HEK293 (cell line): Measurements from ENCODE around the gene REN.

ENCODE experiments used
- TCF7L2 ChIP-seq: IDR thresholded peaks from 2 replicates; pipeline ENCODE4 v1.6.1; 2011; ENCODE audit warnings: low read depth, mild to moderate bottlenecking, inconsistent platforms, low read length, moderate library complexity, borderline replicate concordance
- WT1 ChIP-seq: fragments of 450-650 bp; formaldehyde crosslinking; IDR thresholded peaks from 2 replicates; pipeline ENCODE4 v1.5.1; 2016; ENCODE audit warnings: missing biosample characterization, missing genetic modification characterization
- ZNF175 ChIP-seq: fragments of 450-650 bp; formaldehyde crosslinking; IDR thresholded peaks from 2 replicates; pipeline ENCODE4 v1.5.1; 2016; ENCODE audit warnings: missing biosample characterization, missing genetic modification characterization
- ZNF549 ChIP-seq: fragments of 450-650 bp; IDR thresholded peaks from 2 replicates; pipeline ENCODE4 v1.5.1; 2018; ENCODE audit warnings: missing biosample characterization, missing genetic modification characterization, mild to moderate bottlenecking, inconsistent platforms, moderate library complexity
- TF ChIP-seq, protein P1 (sequence below): fragments of 450-650 bp; formaldehyde crosslinking; IDR thresholded peaks from 2 replicates; pipeline ENCODE4 v1.5.1; 2016; ENCODE audit warnings: missing biosample characterization, missing genetic modification characterization
- TF ChIP-seq, protein P2 (sequence below): fragments of 450-650 bp; formaldehyde crosslinking; IDR thresholded peaks from 2 replicates; pipeline ENCODE4 v1.5.1; 2017; ENCODE audit warnings: missing biosample characterization, missing genetic modification characterization
- TF ChIP-seq, protein P3 (sequence below): fragments of 450-650 bp; formaldehyde crosslinking; IDR thresholded peaks from 2 replicates; pipeline ENCODE4 v1.5.1; 2016; ENCODE audit warnings: missing biosample characterization, missing genetic modification characterization

DNA sequence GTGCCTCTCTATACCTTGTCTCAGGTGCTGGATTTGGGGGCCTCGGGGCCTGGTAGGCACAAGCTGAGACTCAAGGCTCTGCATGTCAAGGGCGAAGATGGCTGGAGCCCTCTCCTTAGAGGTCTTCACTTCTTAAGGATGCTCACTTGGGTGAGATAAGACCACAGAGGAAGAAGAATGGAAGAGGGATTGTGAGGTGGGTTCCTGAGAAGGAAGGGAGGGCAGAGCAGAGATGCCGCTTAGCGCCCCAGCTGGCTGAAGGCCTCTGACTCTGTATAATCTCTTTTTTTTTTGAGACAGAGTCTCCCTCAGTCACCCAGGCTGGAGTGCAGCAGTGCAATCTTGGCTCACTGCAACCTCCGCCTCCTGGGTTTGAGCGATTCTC, 61.0 kb downstream of the REN start:
- TF ChIP-seq, protein P1, sequence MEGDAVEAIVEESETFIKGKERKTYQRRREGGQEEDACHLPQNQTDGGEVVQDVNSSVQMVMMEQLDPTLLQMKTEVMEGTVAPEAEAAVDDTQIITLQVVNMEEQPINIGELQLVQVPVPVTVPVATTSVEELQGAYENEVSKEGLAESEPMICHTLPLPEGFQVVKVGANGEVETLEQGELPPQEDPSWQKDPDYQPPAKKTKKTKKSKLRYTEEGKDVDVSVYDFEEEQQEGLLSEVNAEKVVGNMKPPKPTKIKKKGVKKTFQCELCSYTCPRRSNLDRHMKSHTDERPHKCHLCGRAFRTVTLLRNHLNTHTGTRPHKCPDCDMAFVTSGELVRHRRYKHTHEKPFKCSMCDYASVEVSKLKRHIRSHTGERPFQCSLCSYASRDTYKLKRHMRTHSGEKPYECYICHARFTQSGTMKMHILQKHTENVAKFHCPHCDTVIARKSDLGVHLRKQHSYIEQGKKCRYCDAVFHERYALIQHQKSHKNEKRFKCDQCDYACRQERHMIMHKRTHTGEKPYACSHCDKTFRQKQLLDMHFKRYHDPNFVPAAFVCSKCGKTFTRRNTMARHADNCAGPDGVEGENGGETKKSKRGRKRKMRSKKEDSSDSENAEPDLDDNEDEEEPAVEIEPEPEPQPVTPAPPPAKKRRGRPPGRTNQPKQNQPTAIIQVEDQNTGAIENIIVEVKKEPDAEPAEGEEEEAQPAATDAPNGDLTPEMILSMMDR (tag by site-specific recombination), result no peak
- TF ChIP-seq, protein P2, sequence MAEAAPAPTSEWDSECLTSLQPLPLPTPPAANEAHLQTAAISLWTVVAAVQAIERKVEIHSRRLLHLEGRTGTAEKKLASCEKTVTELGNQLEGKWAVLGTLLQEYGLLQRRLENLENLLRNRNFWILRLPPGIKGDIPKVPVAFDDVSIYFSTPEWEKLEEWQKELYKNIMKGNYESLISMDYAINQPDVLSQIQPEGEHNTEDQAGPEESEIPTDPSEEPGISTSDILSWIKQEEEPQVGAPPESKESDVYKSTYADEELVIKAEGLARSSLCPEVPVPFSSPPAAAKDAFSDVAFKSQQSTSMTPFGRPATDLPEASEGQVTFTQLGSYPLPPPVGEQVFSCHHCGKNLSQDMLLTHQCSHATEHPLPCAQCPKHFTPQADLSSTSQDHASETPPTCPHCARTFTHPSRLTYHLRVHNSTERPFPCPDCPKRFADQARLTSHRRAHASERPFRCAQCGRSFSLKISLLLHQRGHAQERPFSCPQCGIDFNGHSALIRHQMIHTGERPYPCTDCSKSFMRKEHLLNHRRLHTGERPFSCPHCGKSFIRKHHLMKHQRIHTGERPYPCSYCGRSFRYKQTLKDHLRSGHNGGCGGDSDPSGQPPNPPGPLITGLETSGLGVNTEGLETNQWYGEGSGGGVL (tag by site-specific recombination), result no peak
- TF ChIP-seq TCF7L2 (no peak), ZNF549 (tag by site-specific recombination) (no peak), ZNF175 (tag by site-specific recombination) (no peak), WT1 (tag by site-specific recombination) (no peak)
- TF ChIP-seq, protein P3, sequence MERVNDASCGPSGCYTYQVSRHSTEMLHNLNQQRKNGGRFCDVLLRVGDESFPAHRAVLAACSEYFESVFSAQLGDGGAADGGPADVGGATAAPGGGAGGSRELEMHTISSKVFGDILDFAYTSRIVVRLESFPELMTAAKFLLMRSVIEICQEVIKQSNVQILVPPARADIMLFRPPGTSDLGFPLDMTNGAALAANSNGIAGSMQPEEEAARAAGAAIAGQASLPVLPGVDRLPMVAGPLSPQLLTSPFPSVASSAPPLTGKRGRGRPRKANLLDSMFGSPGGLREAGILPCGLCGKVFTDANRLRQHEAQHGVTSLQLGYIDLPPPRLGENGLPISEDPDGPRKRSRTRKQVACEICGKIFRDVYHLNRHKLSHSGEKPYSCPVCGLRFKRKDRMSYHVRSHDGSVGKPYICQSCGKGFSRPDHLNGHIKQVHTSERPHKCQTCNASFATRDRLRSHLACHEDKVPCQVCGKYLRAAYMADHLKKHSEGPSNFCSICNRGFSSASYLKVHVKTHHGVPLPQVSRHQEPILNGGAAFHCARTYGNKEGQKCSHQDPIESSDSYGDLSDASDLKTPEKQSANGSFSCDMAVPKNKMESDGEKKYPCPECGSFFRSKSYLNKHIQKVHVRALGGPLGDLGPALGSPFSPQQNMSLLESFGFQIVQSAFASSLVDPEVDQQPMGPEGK, result no peak
